NCI-H1105 treated with DMSO at 0.1 percent for 48 hours (cell line): ENCODE data around the gene TMEM41A.
A peak's percentile ranks its signal among the peaks of the same experiment; 100 is the strongest.

Source experiments
- DNase-seq: peaks from one replicate; lab custom pipeline; 2025; lab: John Stamatoyannopoulos, UW

TMEM41A gene

GRCh38 chr3:185498503-185499396, at the start of gene TMEM41A:
TSS of gene TMEM41A (minus strand) at chr3:185499035. CDS start at chr3:185498961, 74 bp downstream.
- peak; percentile 92 for DNase-seq

GRCh38 chr3:185540695-185541094, 41.9 kb upstream of the TMEM41A start:
- DNase-seq: no peak

- no peak for DNase-seq
These were observed 41.1 kb upstream of the TMEM41A start for GRCh38 chr3:185539934-185540333.

GRCh38 chr3:185537369-185537970, 38.6 kb upstream of the TMEM41A start:
- DNase-seq: no peak

- no peak for DNase-seq
These were observed 35.7 kb upstream of the TMEM41A start for GRCh38 chr3:185534511-185534910.

GRCh38 chr3:185532901-185533300, 34.1 kb upstream of the TMEM41A start:
- no peak for DNase-seq

- DNase-seq: no peak
These were observed 32.0 kb upstream of the TMEM41A start for GRCh38 chr3:185530856-185531255.

GRCh38 chr3:185528532-185528931, 29.7 kb upstream of the TMEM41A start:
- no peak for DNase-seq

- DNase-seq: no peak
These were observed 28.5 kb upstream of the TMEM41A start for GRCh38 chr3:185527364-185527763.

GRCh38 chr3:185526349-185526951, 27.6 kb upstream of the TMEM41A start:
- no peak for DNase-seq

GRCh38 chr3:185521349-185522138, 22.7 kb upstream of the TMEM41A start:
- DNase-seq: no peak

GRCh38 chr3:185519021-185519420, 20.2 kb upstream of the TMEM41A start:
- DNase-seq: peak; percentile 10

- DNase-seq: no peak
These were observed 18.7 kb upstream of the TMEM41A start for GRCh38 chr3:185517387-185518130.

- DNase-seq: no peak
These were observed 12.9 kb upstream of the TMEM41A start for GRCh38 chr3:185511711-185512110.

GRCh38 chr3:185508335-185508991, 9.6 kb upstream of the TMEM41A start:
- DNase-seq: no peak

GRCh38 chr3:185507883-185508282, 9.0 kb upstream of the TMEM41A start:
- DNase-seq: no peak

- no peak for DNase-seq
These were observed 5.8 kb upstream of the TMEM41A start for GRCh38 chr3:185504636-185505035.

GRCh38 chr3:185503521-185503920, 4.7 kb upstream of the TMEM41A start:
- no peak for DNase-seq

GRCh38 chr3:185502987-185503386, 4.2 kb upstream of the TMEM41A start:
- DNase-seq: no peak

GRCh38 chr3:185490241-185490640, 8.6 kb downstream of the TMEM41A start:
- DNase-seq: no peak

- no peak for DNase-seq
These were observed 9.4 kb downstream of the TMEM41A start for GRCh38 chr3:185489462-185489861.
